ENCODE measurements around the gene SPTLC3.

DNA sequence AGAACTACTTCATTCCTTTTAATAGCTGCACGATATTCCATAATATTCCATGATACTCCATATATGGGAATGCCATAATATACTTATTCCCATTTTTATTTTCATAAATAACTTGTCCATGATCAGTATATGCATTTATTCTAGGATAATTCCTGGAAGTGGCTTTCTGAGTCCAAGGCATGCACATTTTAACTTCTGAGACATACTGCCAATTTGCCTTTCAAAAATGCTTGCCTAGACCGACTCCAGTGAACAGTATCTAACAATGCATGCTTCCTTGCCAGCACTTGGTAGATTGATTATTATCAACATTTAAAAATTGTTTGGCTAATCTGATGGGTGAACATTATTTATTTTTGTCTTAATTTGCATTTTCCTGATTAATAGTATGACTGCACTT is 54.0 kb downstream of the SPTLC3 start:
- TF ChIP-seq GATA3 (IDR thresholded peaks at IDR 0.05; ENCODE audit: low read depth, low read length) (no peak), GATA2 (IDR thresholded peaks at IDR 0.05; ENCODE audit: low read depth, low read length) (no peak)

Measured in SH-SY5Y (cell line).